ENCODE measurements around the gene TRIM54.
"Not testable (repeated sequence)": the region's sequence is repeated elsewhere in the genome, so short reads cannot be mapped to it uniquely, and the experiment has no call there.

The TRIM54 gene

GRCh38 chr2:27316655-27317412, 34.6 kb downstream of the TRIM54 start:
- DNase-seq: no peak

GRCh38 chr2:27319839-27320238, 37.6 kb downstream of the TRIM54 start:
- not testable (repeated sequence) for DNase-seq

GRCh38 chr2:27320958-27321543, 38.8 kb downstream of the TRIM54 start:
- DNase-seq: peak; percentile 86

DNA sequence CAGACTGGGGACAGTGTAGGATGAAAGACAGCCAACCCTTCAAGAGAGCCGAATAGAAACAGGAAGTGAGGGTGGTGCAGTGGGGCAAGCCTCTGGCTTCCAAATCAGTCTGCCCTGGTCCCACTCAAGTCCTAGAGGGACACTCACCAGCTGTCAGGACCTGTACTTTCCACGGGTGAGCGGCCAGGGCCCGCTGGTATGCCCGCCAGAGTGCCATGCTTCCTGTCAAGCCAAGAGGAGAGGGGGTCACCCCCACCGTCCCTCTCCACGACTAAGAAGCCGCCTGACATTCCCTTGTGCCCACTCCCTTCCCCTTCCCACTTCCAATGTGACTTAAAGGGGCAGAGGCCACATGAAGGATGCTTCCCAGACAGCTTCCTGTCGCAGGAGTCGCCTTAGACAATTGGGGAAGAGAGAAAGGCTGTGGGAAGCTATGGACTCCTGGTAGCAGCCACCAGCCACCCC, 40.1 kb downstream of the TRIM54 start:
- DNase-seq: no peak

- DNase-seq: peak; percentile 30
Observed at GRCh38 chr2:27322766-27323595, 40.8 kb downstream of the TRIM54 start, which contains the start of gene MPV17. MPV17 (minus strand) TSS chr2:27323097; CDS start chr2:27322517, 580 bp downstream.

DNA sequence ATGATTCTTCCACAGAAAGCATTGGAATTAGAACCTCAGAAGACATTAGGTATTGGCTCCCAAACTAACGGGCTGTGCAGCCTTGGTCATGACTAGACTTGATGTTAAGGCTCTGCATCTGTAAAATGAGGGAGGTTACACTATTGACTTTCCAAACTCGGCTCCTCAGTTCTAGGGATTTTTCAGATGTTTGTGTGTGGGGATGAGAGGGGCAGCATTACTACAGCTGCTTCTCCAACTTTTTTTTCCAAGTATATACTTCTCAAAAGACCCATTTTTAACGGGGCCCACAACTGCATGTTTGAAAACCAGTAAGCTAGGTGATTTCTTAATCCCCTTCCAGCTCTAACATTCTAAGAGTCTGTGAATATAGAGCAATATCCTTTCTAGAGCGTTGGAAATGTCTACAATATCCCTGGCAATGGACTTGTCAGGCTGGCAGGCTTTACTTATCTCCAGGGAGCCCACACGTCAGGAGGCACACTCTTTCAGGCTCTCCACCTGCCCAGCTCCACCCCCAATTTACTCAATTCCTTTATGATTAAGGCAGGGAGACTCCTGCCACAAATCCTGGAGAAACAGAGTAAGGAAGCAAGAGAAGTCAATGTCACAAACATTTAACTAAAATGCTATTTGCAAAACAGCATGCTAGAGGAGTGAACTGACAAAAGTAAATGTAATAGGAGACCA, 41.5 kb downstream of the TRIM54 start:
- no peak for DNase-seq

DNA sequence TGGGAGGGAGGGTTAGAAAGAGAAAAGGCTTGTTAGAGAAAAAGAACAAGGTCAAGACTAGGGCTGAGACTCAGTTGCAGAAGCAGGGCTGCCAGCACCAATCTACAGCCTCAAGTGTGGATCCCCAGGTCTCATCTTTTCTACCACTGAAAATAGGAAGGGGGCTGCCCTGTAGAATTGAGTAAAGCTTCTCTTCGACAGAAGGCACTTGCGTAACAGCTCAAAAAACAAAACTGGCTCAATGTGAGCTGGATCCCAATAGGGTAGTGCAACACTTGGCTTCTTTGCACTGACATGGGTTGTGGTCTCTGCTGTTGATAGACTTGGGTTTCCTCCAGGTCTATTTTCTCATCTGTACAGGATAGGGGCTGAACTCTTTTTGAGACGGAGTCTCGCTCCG, 42.5 kb downstream of the TRIM54 start:
- no peak for DNase-seq

- DNase-seq: no peak
Observed at GRCh38 chr2:27335311-27335710, 53.1 kb downstream of the TRIM54 start.

DNA sequence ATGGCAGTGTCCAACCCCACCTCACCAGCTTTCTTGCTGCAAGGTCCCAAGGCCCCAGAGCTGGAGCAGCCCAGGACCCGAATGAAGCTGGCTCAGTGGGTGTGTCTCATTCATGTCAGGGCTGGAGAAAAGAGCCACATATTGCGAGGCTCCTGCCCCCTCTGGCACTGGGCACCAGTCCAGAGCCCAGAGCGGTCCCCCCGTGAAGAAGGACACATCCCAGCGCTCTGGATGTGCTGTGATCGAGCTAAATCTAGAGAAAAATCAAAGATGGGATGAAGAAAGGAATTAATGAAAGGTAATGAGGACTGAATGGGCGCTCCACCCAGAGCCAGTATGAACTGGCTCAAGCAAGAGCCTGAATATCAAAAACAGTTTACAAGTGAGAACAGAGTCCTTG, 53.9 kb downstream of the TRIM54 start:
- no peak for DNase-seq

DNA sequence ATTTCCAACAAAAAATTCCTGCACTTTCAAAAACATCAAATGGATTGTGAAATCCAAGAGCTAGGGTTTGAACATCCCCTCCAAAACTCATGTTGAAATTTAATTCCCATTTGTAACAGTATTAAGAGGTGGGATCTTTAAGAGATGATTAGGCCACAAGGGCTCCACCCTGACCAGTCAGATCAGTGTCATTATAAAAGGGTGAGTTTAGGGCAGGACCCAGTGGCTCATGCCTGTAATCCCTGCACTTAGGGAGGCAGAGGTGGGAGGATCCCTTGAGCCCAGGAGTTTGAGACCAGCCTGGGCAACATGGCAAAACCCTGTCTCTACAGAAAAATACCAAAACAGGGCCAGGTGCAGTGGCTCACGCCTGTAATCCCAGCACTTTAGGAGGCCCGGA, 65.4 kb downstream of the TRIM54 start:
- DNase-seq: no peak

GRCh38 chr2:27350106-27350693, 68.0 kb downstream of the TRIM54 start:
- no peak for DNase-seq

GRCh38 chr2:27351802-27352598, 69.8 kb downstream of the TRIM54 start:
- no peak for DNase-seq

- DNase-seq: not testable (repeated sequence)
Observed at GRCh38 chr2:27353386-27353761, 71.1 kb downstream of the TRIM54 start.

DNA sequence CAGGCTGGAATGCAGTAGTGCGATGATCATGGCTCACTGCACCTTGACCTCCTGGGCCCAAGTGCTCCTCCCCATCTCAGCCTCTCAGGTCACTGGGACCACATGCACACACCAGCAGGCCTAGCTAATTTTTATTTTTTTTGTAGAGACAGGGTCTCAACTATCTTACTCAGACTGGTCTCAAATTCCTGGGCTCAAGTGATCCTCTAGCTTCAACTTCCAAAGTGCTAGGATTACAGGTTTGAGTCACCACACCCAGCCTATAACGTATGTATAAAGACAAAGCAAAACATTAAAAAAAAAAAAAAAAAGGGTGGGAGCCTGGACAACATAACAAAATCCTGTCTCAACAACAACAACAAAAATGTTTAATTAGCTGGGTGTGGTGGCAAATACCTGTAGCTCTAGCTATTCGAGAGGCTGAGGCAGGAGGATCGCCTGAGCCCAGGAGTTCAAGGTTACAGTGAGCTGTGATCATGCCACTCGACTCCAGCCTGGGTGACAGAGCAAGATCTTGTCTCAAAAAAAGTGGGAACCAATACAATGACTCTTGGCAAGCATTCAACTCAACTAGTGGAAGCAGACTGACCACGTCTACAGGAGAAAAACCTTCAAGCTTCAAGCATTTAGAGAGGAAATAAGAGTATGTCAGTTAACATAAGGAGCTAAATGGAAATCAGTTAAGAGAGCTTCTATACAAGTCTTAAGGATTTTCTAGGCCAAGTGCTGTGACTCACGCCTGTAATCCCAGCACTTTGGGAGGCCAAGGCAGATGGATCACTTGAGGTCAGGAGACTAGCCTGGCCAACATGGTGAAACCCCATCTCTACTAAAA, 71.8 kb downstream of the TRIM54 start:
- DNase-seq: no peak

DNA sequence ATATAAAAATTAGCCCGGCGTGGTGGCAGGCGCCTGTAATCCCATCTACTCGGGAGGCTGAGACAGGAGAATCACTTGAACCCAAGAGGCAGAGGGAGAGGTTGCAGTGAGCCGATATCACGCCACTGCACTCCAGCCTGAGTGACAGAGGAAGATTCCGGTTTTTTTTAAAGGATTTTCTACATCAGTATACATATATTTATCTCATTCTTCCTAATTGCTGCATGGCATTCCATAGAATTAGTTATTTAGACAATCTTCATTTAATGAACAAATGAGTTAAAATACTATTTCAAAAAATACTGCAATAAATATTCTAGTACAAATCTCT, 72.3 kb downstream of the TRIM54 start:
- no peak for DNase-seq

DNA sequence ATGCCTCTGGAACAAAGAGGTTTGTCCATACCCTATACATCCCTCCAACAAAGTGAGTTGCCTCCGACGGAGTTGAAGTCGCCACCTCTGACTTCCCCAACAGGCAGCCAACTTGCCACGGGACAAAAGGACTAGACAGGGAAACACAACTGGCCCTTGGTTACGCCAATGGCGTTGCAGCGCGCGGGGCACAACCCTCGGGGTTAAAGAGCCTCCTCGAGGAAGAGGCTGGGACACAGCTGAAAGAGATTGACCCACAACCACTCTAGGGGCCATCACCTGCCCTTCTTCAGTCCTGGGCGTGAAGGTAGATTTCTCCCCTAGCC, 73.8 kb downstream of the TRIM54 start:
- no peak for DNase-seq

DNA sequence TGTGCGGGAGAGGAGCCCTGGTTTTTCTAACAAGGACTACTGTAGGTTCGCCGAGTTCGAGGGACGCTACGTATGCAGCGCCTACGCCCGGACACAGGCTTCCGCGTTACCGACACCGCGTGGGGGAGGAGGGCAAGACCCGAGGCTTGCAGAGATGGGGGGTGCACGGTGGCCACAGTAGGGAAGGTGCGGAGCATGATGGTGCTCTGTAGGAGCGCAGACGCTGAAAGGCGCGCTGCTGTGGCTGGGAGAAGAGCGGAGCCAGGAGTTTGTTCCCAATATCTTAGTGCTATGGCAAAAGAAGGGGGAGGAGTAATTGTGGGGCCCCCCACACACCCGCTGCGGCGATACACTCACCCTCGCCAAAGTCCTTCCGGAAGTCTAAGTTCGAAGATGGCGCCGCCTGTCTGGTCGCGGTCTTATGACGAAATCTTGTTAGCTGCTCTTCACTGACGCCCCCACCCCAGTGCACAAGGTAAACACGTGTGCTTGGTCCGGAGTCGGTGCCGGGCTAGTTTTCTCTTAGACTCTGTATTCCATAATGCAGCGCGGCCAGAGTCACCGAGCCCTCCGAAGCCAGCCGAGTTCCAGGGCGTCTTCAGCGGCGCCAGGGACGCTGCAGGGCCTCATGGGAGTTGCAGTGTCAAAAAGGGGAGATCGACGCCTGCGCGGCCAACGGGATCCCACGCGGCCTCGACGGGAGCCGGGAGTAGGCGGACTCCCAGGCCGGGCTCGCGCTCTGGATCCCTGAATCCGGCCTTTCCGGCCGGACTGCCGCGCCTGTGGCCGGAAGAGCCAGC, 74.4 kb downstream of the TRIM54 start, which contains the start of gene GTF3C2:
GTF3C2 (minus strand) TSS at position 383 of the 800 bp plus-strand sequence. CDS start 13,210 bp downstream, outside the sequence.
- peak; percentile 97 for DNase-seq

All from GOT3 (cell line).